ENCODE results near the gene ADAMTSL5.

- TF ChIP-seq POLR2A (IDR thresholded peaks at IDR 0.05) (no peak), CTCF (IDR thresholded peaks at IDR 0.05) (no peak)
These were observed 15.1 kb downstream of the ADAMTSL5 start for GRCh38 chr19:1497578-1498235.
